ENCODE data around the gene TNFSF9.

The TNFSF9 gene

GRCh38 chr19:6484230-6484629 lies 46.6 kb upstream of the TNFSF9 start:
- TF ChIP-seq POLR2AphosphoS5 (IDR thresholded peaks at IDR 0.05; ENCODE audit: low read depth, low read length) = no peak
- no peak for TF ChIP-seq SIN3A (IDR thresholded peaks at IDR 0.05; ENCODE audit: borderline replicate concordance, insufficient read depth, low read length)
- no peak for TF ChIP-seq REST (IDR thresholded peaks at IDR 0.05; ENCODE audit: insufficient read depth in 1 of 2, low read depth in 2 of 2, low read length in 2 of 2)
- TF ChIP-seq TAF1 (IDR thresholded peaks at IDR 0.05; ENCODE audit: borderline replicate concordance, insufficient read depth, low read length) = no peak
- TF ChIP-seq FOXP2 (optimal IDR thresholded peaks at IDR 0.05; ENCODE audit: borderline replicate concordance, extremely low read depth, extremely low read length, insufficient read depth) = no peak

- TF ChIP-seq POLR2AphosphoS5 (IDR thresholded peaks at IDR 0.05; ENCODE audit: low read depth, low read length) (no peak), TAF1 (IDR thresholded peaks at IDR 0.05; ENCODE audit: borderline replicate concordance, insufficient read depth, low read length) (no peak), SIN3A (IDR thresholded peaks at IDR 0.05; ENCODE audit: borderline replicate concordance, insufficient read depth, low read length) (no peak), FOXP2 (optimal IDR thresholded peaks at IDR 0.05; ENCODE audit: borderline replicate concordance, extremely low read depth, extremely low read length, insufficient read depth) (no peak), REST (IDR thresholded peaks at IDR 0.05; ENCODE audit: insufficient read depth in 1 of 2, low read depth in 2 of 2, low read length in 2 of 2) (no peak)
Measured at GRCh38 chr19:6484831-6485230, 46.0 kb upstream of the TNFSF9 start.

GRCh38 chr19:6489278-6490061 lies 41.4 kb upstream of the TNFSF9 start:
- TF ChIP-seq REST (IDR thresholded peaks at IDR 0.05; ENCODE audit: insufficient read depth in 1 of 2, low read depth in 2 of 2, low read length in 2 of 2) = no peak
- no peak for TF ChIP-seq FOXP2 (optimal IDR thresholded peaks at IDR 0.05; ENCODE audit: borderline replicate concordance, extremely low read depth, extremely low read length, insufficient read depth)
- no peak for TF ChIP-seq TAF1 (IDR thresholded peaks at IDR 0.05; ENCODE audit: borderline replicate concordance, insufficient read depth, low read length)
- no peak for TF ChIP-seq SIN3A (IDR thresholded peaks at IDR 0.05; ENCODE audit: borderline replicate concordance, insufficient read depth, low read length)
- TF ChIP-seq POLR2AphosphoS5 (IDR thresholded peaks at IDR 0.05; ENCODE audit: low read depth, low read length) = no peak

GRCh38 chr19:6490134-6490533 lies 40.7 kb upstream of the TNFSF9 start:
- TF ChIP-seq POLR2AphosphoS5 (IDR thresholded peaks at IDR 0.05; ENCODE audit: low read depth, low read length) = no peak
- TF ChIP-seq FOXP2 (optimal IDR thresholded peaks at IDR 0.05; ENCODE audit: borderline replicate concordance, extremely low read depth, extremely low read length, insufficient read depth) = no peak
- TF ChIP-seq REST (IDR thresholded peaks at IDR 0.05; ENCODE audit: insufficient read depth in 1 of 2, low read depth in 2 of 2, low read length in 2 of 2) = no peak
- no peak for TF ChIP-seq TAF1 (IDR thresholded peaks at IDR 0.05; ENCODE audit: borderline replicate concordance, insufficient read depth, low read length)
- no peak for TF ChIP-seq SIN3A (IDR thresholded peaks at IDR 0.05; ENCODE audit: borderline replicate concordance, insufficient read depth, low read length)
